NCI-H446 treated with DMSO at 0.1 percent for 48 hours (cell line): Measurements from ENCODE around the gene NOL4L.

Source experiments
- DNase-seq: peaks from one replicate; lab custom pipeline; 2025; lab: John Stamatoyannopoulos, UW

Gene NOL4L

GRCh38 chr20:32539817-32540675 is 45.1 kb downstream of the NOL4L start:
- no peak for DNase-seq

- DNase-seq, result no peak
Measured at GRCh38 chr20:32539026-32539816, 45.9 kb downstream of the NOL4L start.

- DNase-seq, result no peak
Measured at GRCh38 chr20:32538526-32538939, 46.6 kb downstream of the NOL4L start.

GRCh38 chr20:32537657-32538525 is 47.2 kb downstream of the NOL4L start:
- DNase-seq, result no peak

- no peak for DNase-seq
Measured at GRCh38 chr20:32536851-32537656, 48.1 kb downstream of the NOL4L start.

GRCh38 chr20:32535953-32536823 is 48.9 kb downstream of the NOL4L start:
- DNase-seq, result peak; percentile 69

GRCh38 chr20:32535316-32535952 is 49.7 kb downstream of the NOL4L start:
- no peak for DNase-seq

GRCh38 chr20:32534661-32535240 is 50.4 kb downstream of the NOL4L start:
- DNase-seq, result no peak

- DNase-seq, result no peak
Measured at GRCh38 chr20:32533732-32534131, 51.4 kb downstream of the NOL4L start.

GRCh38 chr20:32532246-32532645 is 52.9 kb downstream of the NOL4L start:
- DNase-seq, result no peak

- no peak for DNase-seq
Measured at GRCh38 chr20:32528905-32529670, 56.0 kb downstream of the NOL4L start.

GRCh38 chr20:32528171-32528891 is 56.8 kb downstream of the NOL4L start:
- DNase-seq, result no peak

- DNase-seq, result no peak
Measured at GRCh38 chr20:32527447-32528055, 57.6 kb downstream of the NOL4L start.

GRCh38 chr20:32527052-32527446 is 58.1 kb downstream of the NOL4L start:
- no peak for DNase-seq

GRCh38 chr20:32526541-32526940 is 58.6 kb downstream of the NOL4L start:
- no peak for DNase-seq

- no peak for DNase-seq
Measured at GRCh38 chr20:32526125-32526524, 59.0 kb downstream of the NOL4L start.

- DNase-seq, result peak; percentile 68
Measured at GRCh38 chr20:32524829-32525501, 60.2 kb downstream of the NOL4L start.
